Embryonic facial prominence (tissue), 1 donor: ENCODE data around the gene GSTM5.
"Not testable (repeated sequence)": the region's sequence is repeated elsewhere in the genome, so short reads cannot be mapped to it uniquely, and the experiment has no call there.

Source experiments
- DNase-seq: peaks from one replicate; pipeline ENCODE4 v3.0.0-alpha.2; 2016; ENCODE audit errors: extremely low spot score

The GSTM5 gene

GRCh38 chr1:109728870-109729269 lies 16.8 kb downstream of the GSTM5 start:
- no peak for DNase-seq

GRCh38 chr1:109730666-109731065 lies 18.6 kb downstream of the GSTM5 start:
- DNase-seq, result no peak

DNA sequence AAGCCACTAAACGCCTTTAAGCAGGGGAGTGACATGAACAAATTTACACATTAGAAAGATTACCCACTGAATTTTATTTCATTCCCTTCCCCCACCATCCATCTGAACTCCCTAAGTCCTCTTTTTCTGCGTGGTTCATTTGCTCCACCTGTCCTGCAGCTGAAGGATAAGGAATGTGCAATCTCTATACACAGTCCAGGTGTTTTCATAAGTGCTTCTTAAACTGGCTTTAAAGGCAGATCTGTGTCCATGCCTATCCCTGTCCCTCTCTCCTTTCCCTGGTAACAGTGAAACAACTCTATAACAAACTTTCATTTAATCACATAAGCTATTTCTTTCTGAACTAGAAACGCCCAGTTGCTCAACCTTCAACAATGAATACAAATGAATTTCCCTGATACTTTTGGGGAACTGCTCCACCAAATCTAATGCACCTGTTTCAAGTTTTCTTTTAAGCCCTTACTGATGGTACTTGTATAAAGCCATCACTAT lies 20.4 kb downstream of the GSTM5 start:
- no peak for DNase-seq

- DNase-seq, result no peak
Measured at GRCh38 chr1:109733236-109733870, 21.3 kb downstream of the GSTM5 start.

DNA sequence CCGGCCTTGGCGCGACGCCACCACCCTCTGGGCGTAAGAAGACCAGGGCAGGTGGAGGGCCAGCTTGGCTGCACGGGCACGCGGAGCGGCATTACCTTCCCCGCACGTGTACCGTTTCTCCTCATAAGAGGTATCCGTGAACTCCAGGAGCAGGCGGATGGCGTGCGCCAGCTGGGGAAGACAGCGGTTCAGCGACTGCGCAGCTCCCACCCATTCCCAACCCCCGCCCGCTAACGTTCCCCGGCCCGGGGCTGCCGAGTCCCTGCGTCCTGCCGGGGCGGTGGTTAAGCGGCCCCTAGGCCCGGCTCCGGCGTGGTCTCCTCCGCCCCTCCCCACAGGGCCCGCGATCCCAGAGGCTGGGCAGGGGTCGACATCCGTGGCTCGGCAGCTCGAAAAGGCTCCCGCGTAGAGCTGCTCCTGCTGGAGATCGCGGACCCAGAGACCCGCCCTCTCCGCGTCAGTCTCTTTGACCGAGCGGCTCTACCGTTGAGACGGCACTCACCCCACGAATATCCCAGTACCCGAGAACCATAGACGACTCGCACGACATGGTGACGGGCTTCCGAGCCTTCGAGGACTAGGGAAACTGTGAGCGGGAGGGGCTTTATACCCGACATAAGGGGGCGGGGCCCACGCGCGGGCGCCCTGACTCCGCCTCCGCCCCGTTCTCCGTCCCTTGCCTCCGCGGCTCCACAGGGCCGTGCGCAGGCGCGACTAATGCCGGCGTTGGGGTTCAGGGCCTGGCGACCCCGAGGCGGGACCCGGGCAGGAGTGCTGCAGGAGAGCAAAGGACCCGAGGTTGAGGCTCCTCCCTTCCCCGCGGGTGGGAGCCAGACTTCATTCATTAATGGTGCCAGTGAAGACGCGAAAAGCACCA lies 27.9 kb downstream of the GSTM5 start:
- peak; percentile 29 for DNase-seq

- peak; percentile 7 for DNase-seq
Measured at GRCh38 chr1:109740615-109741373, 28.7 kb downstream of the GSTM5 start, which contains the start of gene GSTM3. TSS of gene GSTM3 (minus strand) at chr1:109741038. CDS start at chr1:109740287, 751 bp downstream.

GRCh38 chr1:109748311-109748710 lies 36.3 kb downstream of the GSTM5 start:
- not testable (repeated sequence) for DNase-seq

GRCh38 chr1:109749221-109749620 lies 37.2 kb downstream of the GSTM5 start:
- DNase-seq, result no peak

GRCh38 chr1:109750241-109750882 lies 38.3 kb downstream of the GSTM5 start:
- DNase-seq, result no peak

- no peak for DNase-seq
Measured at GRCh38 chr1:109750920-109751319, 38.9 kb downstream of the GSTM5 start.

DNA sequence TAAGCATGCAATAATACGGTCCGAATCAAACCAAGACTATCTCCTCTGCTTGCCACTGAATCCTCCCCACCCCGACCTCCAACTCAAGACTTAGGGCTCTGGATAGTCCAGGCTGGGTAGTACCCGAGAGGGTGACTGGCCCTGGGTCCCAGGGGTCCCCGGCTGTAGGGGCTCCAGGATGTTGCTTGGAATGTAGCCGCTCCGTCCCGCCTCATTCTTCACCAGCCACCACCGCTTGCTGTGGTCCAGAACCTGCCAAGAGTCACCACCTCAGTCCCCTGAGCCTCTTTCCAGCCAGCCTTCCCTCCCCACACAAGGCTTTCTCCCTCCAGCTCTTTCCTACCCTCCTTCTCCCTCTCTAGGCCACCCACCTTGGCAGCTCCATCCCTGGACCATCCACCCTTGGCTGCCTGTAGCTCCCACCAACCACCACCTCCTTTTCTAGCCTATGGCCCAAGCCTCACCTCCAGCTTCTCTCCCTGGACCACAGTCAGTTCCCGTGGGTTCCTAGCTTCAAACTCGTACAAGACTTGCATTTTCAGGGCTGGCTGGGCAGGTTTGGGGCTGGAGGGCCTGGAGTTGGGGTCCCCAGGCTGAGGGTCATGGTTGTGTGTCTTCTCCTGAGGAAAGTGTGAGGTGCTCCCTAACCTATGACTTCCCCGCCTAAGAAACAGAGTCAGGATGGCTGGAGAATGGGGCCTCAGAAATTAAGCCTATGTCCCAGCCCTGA lies 39.6 kb downstream of the GSTM5 start:
- no peak for DNase-seq

GRCh38 chr1:109754738-109755137 lies 42.7 kb downstream of the GSTM5 start:
- no peak for DNase-seq

DNA sequence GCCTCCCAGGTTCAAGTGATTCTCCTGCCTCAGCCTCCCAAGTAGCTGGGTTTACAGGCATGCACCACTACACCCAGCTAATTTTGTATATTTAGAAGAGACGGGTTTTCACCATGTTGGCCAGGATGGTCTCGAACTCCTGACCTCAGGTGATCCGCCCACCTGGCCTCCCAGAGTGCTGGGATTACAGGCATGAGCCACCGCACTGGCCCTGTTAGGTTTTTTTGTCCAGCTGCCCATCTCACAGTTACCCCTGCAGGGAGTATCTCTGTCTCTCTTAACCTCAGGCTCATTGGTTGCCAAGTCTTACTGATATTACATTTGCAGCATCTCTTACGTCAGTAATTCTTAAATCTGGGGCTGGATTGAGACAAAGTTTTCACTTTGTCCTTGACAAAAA lies 44.3 kb downstream of the GSTM5 start:
- DNase-seq, result not testable (repeated sequence)

DNA sequence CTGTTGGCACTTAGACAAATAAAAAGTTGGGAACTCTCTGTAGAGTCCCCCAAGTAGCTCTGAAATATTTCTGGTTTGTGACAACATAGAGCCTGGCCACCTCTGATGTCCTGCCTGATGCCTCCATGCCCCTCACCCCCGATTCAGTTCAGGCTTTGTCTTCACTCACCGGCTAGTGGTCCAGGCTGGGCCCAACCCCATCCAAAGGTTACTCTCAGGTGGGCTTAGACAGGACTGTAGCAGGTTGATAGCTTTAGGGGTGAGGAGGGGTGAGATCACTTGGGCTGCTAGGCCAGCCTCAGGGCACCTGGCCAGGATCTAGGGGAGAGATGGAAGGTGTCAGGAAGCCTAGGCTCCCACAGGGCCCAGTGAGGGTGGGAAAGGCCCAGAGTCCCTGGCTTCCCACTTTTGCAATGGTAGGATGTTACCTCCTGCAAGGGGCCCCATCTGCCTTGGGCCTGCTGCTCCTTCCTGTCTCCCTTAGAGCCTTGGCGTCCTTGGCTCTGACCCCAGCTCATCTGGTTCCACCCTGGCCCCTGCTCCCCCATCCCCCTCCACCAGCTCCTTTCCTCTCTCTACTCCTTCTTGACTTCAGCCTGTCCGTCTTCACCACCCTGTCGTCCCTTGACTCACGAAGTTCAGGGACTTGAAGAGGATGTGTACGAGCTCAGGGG lies 44.9 kb downstream of the GSTM5 start:
- no peak for DNase-seq

DNA sequence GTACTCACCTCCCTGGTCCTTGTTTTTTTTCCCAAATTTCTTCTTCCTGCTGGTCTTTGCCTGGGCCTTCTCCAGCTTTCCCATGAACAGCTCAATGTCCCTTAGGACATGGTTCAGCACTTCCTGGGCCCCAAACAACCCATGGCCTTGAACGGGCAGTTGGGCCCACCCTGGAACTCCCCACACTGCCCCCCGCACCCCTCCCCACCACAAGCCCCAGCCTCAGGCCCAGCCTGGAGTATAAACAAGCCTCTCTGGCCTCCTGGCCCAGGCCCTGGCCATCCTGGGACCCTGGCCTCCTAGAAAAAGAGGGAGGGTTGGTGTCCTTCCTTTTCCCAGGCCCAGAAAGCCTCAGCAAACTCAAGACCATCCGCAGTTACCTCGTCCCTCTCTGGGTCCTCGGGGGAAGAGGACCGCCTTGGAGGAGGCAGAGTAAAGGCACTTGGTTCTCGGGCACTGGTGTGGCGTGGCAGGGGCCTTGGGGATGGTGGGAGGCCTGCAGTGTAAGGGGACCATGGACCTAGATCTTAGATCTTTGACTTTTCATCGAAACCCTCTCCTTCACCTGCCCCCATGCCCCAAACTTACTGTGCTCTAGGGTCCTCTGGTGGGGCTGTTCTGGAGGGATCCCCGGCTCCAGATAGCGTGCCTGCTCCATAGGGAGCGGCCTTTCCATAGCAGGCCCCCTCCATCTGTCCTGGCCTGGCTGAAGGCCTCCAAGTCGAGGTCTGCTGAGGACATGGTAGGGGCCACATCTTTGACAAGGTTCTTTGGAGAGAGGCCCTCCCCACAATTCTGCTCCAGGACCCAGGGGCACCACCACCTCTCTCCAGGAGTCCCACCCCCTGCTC lies 46.1 kb downstream of the GSTM5 start:
- no peak for DNase-seq

DNA sequence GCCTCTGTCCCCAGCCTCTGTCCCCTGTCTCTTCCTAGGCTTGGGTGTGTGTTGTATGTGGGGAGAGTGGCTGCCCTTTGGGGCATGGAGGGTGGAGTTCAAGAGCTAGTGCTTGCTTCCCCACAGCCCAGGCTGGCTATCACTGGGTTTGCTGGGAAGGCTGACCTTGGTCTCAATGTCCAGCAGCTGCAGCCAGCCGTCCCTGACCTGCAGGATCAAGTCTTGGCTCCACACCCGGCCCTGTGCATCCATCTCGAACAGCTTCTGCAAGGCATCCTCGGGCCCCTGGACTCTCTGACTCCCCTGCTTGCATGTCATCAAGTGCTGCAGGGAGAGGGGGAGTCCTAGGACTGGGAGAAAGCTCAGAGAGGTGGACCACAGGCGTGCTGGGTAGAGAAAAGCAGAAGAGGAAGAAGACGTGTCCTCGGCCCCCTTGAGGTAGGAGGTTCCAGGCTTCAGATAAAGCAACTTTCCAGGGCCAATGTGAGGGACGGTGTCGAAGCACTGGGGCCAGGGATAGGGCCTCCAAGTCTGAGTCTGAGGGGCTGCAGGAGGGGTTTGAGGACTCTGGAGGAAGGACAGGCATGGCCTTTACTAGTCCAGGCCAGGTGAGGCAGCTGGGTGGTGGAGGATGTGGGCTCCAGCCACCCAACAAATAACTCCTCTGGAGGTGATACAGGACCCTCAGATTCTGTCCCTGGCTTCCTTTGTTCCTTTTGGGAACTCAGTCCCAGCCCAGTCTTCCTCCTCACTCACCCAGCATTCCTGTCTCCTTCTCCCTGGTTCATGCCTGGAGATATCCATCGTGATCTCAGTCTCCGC lies 47.7 kb downstream of the GSTM5 start:
- DNase-seq, result no peak

DNA sequence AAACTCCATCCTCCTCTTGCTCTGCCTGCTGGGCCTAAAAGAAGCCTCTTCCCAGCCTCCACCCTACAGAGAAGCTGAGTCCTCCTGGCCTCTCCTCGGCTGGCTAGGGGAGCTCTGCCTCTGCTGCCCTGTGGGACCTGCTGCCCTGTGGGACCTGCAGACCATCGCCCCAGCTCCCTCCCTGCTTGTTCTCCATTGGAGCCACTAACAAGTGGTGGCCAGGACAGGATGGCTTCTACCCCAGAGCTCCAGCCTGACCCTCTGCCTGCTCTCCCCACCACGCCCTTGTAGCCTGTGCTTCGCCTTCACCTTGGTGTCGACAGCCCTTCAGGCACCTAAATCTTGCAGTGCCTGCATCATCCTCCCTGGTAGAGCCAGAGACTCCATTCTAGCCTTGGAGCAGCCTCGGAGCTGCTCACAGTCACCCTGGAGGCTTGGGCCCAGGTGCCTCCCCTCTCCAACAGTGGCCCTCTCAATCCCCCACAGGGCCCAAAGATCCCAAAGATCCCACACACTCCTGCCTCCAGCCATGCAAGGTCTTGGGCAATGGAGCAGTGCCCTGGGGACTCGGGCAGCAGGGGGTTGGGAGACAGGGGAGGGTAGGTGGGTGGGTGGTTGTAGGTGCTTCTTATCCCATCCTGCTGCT lies 48.7 kb downstream of the GSTM5 start:
- DNase-seq, result no peak
